ENCODE measurements around the gene OPRM1.
"Not testable (repeated sequence)": the region's sequence is repeated elsewhere in the genome, so short reads cannot be mapped to it uniquely, and the experiment has no call there.

The OPRM1 gene

GRCh38 chr6:154039231-154039842 lies at the start of gene OPRM1:
Gene OPRM1 (plus strand): TSS chr6:154039240. CDS start chr6:154039545, 305 bp downstream.
- no peak for FAIRE-seq

GRCh38 chr6:153989989-153990388 lies 49.1 kb upstream of the OPRM1 start:
- FAIRE-seq, result no peak

- FAIRE-seq, result no peak
Measured at GRCh38 chr6:153994004-153994403, 45.0 kb upstream of the OPRM1 start.

- FAIRE-seq, result no peak
Measured at GRCh38 chr6:153994811-153995210, 44.2 kb upstream of the OPRM1 start.

GRCh38 chr6:153997221-153997620 lies 41.8 kb upstream of the OPRM1 start:
- FAIRE-seq, result no peak

GRCh38 chr6:154001494-154002285 lies 37.4 kb upstream of the OPRM1 start:
- no peak for FAIRE-seq

GRCh38 chr6:154002894-154003293 lies 36.1 kb upstream of the OPRM1 start:
- no peak for FAIRE-seq

- FAIRE-seq, result no peak
Measured at GRCh38 chr6:154010371-154010770, 28.7 kb upstream of the OPRM1 start.

GRCh38 chr6:154012852-154013251 lies 26.2 kb upstream of the OPRM1 start:
- FAIRE-seq, result no peak

- no peak for FAIRE-seq
Measured at GRCh38 chr6:154017786-154018185, 21.3 kb upstream of the OPRM1 start.

- no peak for FAIRE-seq
Measured at GRCh38 chr6:154030646-154031045, 8.4 kb upstream of the OPRM1 start.

GRCh38 chr6:154041001-154041400 lies 2.0 kb downstream of the OPRM1 start:
- FAIRE-seq, result no peak

GRCh38 chr6:154053141-154053540 lies 14.1 kb downstream of the OPRM1 start:
- FAIRE-seq, result no peak

- FAIRE-seq, result no peak
Measured at GRCh38 chr6:154056536-154056935, 17.5 kb downstream of the OPRM1 start.

GRCh38 chr6:154057098-154057497 lies 18.1 kb downstream of the OPRM1 start:
- FAIRE-seq, result no peak

- FAIRE-seq, result no peak
Measured at GRCh38 chr6:154058963-154059680, 20.1 kb downstream of the OPRM1 start.

GRCh38 chr6:154060076-154060475 lies 21.0 kb downstream of the OPRM1 start:
- FAIRE-seq, result no peak

- FAIRE-seq, result no peak
Measured at GRCh38 chr6:154070041-154070440, 31.0 kb downstream of the OPRM1 start.

GRCh38 chr6:154070657-154071056 lies 31.6 kb downstream of the OPRM1 start:
- no peak for FAIRE-seq

- FAIRE-seq, result no peak
Measured at GRCh38 chr6:154071236-154071635, 32.2 kb downstream of the OPRM1 start.

GRCh38 chr6:154071711-154072110 lies 32.7 kb downstream of the OPRM1 start:
- no peak for FAIRE-seq

GRCh38 chr6:154078596-154078995 lies 39.6 kb downstream of the OPRM1 start:
- FAIRE-seq, result not testable (repeated sequence)

- no peak for FAIRE-seq
Measured at GRCh38 chr6:154080461-154081189, 41.6 kb downstream of the OPRM1 start.
